Spinal cord (tissue), 10 donors: Measurements from ENCODE around the gene MVP. TPM values are rescaled to one million over a fixed set of nuclear protein-coding genes. Genes with fewer than 3 reads are reported as not detected.

ENCODE experiments used
- DNase-seq, 6 donors: peaks; one replicate each; pipeline versions ENCODE4 v3.0.0 to v3.0.0-alpha.2; 2013 to 2015; ENCODE audit warnings: low spot score in 6 of 6, low read depth in 4 of 6
- H3K27ac ChIP-seq: one replicate; pipeline ENCODE4 v1.5.1; 2013; ENCODE audit warnings: low read depth, low read length, control low read depth
- H3K27me3 ChIP-seq: one replicate; pipeline ENCODE4 v1.6.1; 2013; ENCODE audit warnings: low read length; ENCODE audit not compliant: control insufficient read depth, insufficient read depth
- H3K36me3 ChIP-seq: one replicate; pipeline ENCODE4 v1.6.1; 2013; ENCODE audit warnings: low read length; ENCODE audit not compliant: control insufficient read depth, insufficient read depth
- H3K4me1 ChIP-seq: one replicate; pipeline ENCODE4 v1.6.1; 2013; ENCODE audit warnings: low read length; ENCODE audit not compliant: control insufficient read depth, insufficient read depth
- H3K4me3 ChIP-seq: one replicate; pipeline ENCODE4 v1.5.1; 2013; ENCODE audit warnings: low read depth, low read length, control low read depth
- H3K9me3 ChIP-seq: one replicate; pipeline ENCODE4 v1.6.1; 2013; ENCODE audit warnings: low read length; ENCODE audit not compliant: control insufficient read depth, insufficient read depth
- WGBS: methylation state at CpG from one replicate; pipeline ENCODE4 v1.1.5; 2013; ENCODE audit warnings: missing lambda C conversion rate; ENCODE audit not compliant: insufficient coverage; 5-methylcytosine and 5-hydroxymethylcytosine counted together
- polyA plus RNA-seq, 2 donors: library from polyadenylated mRNA; unstranded; fragments of 120-200 nt; gene quantifications; one replicate each; pipeline ENCODE4 v1.2.1, GENCODE V29; 2013; ENCODE audit not compliant: insufficient read length in 2 of 2
- total RNA-seq, 2 donors: library from RNA; depleted of rRNA in 1 of 2; stranded (reverse); fragments of 120-200 nt in 1 of 2; fragments of >200 nt in 1 of 2; gene quantifications; one replicate each; pipeline versions ENCODE4 v1.2.3 to v1.2.4, GENCODE V29; 2013 to 2014
- donor health status: healthy.

MVP gene
- total and polyA plus RNA-seq, 4 donors, result 11.8 to 35.8 (median 17.6) TPM

- H3K4me3 ChIP-seq, result no peak overlapping the region
- peaks cover 12% of the 10 kb centered on the region for H3K36me3 ChIP-seq
- H3K4me1 ChIP-seq, result no peaks in the 10 kb centered on the region
- no peak for DNase-seq
- no peaks in the 10 kb centered on the region for H3K27me3 ChIP-seq
- H3K27ac ChIP-seq, result no peak overlapping the region
- no peaks in the 10 kb centered on the region for H3K9me3 ChIP-seq
- WGBS, result 94% methylated on average over 2 of the region's 6 CpGs
Observed at GRCh38 chr16:29839822-29840221, 19.6 kb downstream of the MVP start.

GRCh38 chr16:29840240-29840639 is 20.0 kb downstream of the MVP start:
- no peak for DNase-seq
- peaks cover 12% of the 10 kb centered on the region for H3K36me3 ChIP-seq
- 82% methylated on average over 10 of the region's 10 CpGs for WGBS

GRCh38 chr16:29841631-29842030 is 21.4 kb downstream of the MVP start:
- H3K9me3 ChIP-seq, result no peaks in the 10 kb centered on the region
- no peak for DNase-seq
- peaks cover 17% of the 10 kb centered on the region for H3K36me3 ChIP-seq
- no peak overlapping the region for H3K4me3 ChIP-seq
- H3K27me3 ChIP-seq, result no peaks in the 10 kb centered on the region
- no peak overlapping the region for H3K27ac ChIP-seq
- H3K4me1 ChIP-seq, result no peaks in the 10 kb centered on the region
- WGBS, result 86% methylated on average over 23 of the region's 23 CpGs

More at GRCh38 chr16:29840240-29840639, 20.0 kb downstream of the MVP start:
- no peaks in the 10 kb centered on the region for H3K9me3 ChIP-seq
- no peaks in the 10 kb centered on the region for H3K27me3 ChIP-seq
- H3K27ac ChIP-seq, result no peak overlapping the region
- H3K4me1 ChIP-seq, result no peaks in the 10 kb centered on the region
- H3K4me3 ChIP-seq, result no peak overlapping the region

- Histone ChIP-seq H3K27ac (no peak overlapping the region), H3K27me3 (no peaks in the 10 kb centered on the region), H3K9me3 (no peaks in the 10 kb centered on the region), H3K36me3 (peaks cover 18% of the 10 kb centered on the region), H3K4me1 (no peaks in the 10 kb centered on the region), H3K4me3 (no peak overlapping the region)
- 89% methylated on average over 9 of the region's 9 CpGs for WGBS
- no peak for DNase-seq
Observed at GRCh38 chr16:29842732-29843346, 22.6 kb downstream of the MVP start.

- H3K27ac ChIP-seq, result no peak overlapping the region
- H3K4me1 ChIP-seq, result no peaks in the 10 kb centered on the region
- H3K4me3 ChIP-seq, result no peak overlapping the region
- H3K27me3 ChIP-seq, result no peaks in the 10 kb centered on the region
- no peaks in the 10 kb centered on the region for H3K9me3 ChIP-seq
- peaks cover 18% of the 10 kb centered on the region for H3K36me3 ChIP-seq
- 91% methylated on average over 5 of the region's 8 CpGs for WGBS
- DNase-seq, result no peak
Observed at GRCh38 chr16:29843931-29844330, 23.7 kb downstream of the MVP start.

- DNase-seq, result no peak
- Histone ChIP-seq H3K4me3 (no peak overlapping the region), H3K27ac (no peak overlapping the region), H3K27me3 (no peaks in the 10 kb centered on the region), H3K9me3 (no peaks in the 10 kb centered on the region), H3K4me1 (no peaks in the 10 kb centered on the region), H3K36me3 (peaks cover 18% of the 10 kb centered on the region)
- WGBS, result 89% methylated on average over 27 of the region's 28 CpGs
Observed at GRCh38 chr16:29844575-29845331, 24.5 kb downstream of the MVP start.

- Histone ChIP-seq H3K27ac (no peak overlapping the region), H3K27me3 (no peaks in the 10 kb centered on the region), H3K4me1 (no peaks in the 10 kb centered on the region), H3K9me3 (no peaks in the 10 kb centered on the region), H3K4me3 (no peak overlapping the region), H3K36me3 (peaks cover 18% of the 10 kb centered on the region)
- WGBS, result 80% methylated on average over 18 of the region's 18 CpGs
- no peak for DNase-seq
Observed at GRCh38 chr16:29845656-29846055, 25.4 kb downstream of the MVP start.

- peaks cover 12% of the 10 kb centered on the region for H3K36me3 ChIP-seq
- H3K4me3 ChIP-seq, result no peak overlapping the region
- no peak overlapping the region for H3K27ac ChIP-seq
- DNase-seq, result peak in 2 of 6 donors; percentile 36 to 51
- no peaks in the 10 kb centered on the region for H3K9me3 ChIP-seq
- no peaks in the 10 kb centered on the region for H3K4me1 ChIP-seq
- WGBS, result 58% methylated on average over 4 of the region's 15 CpGs
- no peaks in the 10 kb centered on the region for H3K27me3 ChIP-seq
Observed at GRCh38 chr16:29848420-29849297, 28.4 kb downstream of the MVP start.

- Histone ChIP-seq H3K27ac (no peak overlapping the region), H3K36me3 (peaks cover 12% of the 10 kb centered on the region), H3K4me3 (no peak overlapping the region), H3K9me3 (no peaks in the 10 kb centered on the region), H3K4me1 (no peaks in the 10 kb centered on the region), H3K27me3 (no peaks in the 10 kb centered on the region)
- no peak for DNase-seq
- WGBS, result no CpG with 5 or more reads among the region's 5 CpGs
Observed at GRCh38 chr16:29849505-29849904, 29.2 kb downstream of the MVP start.
